Body of pancreas (tissue), 4 donors: ENCODE measurements around the gene C3orf70. TPM values are rescaled to one million over a fixed set of nuclear protein-coding genes. Genes with fewer than 3 reads are reported as not detected.

Experiments
- ATAC-seq: fragments of 150-250 bp; one replicate; pipeline ENCODE4 v1.9.1; 2016
- DNase-seq, 4 donors: peaks; one replicate each; pipeline ENCODE4 v3.0.0-alpha.2; 2019
- H3K27ac ChIP-seq, 4 donors: fragments of 200-600 bp; sonication (generic); 1 replicate in 3 of 4; 2 replicates in 1 of 4; pipeline versions ENCODE4 v1.5.1 to v1.6.1; 2016 to 2019; ENCODE audit warnings: mild to moderate bottlenecking in 1 of 4, mixed read lengths in 1 of 4, moderate library complexity in 1 of 4
- H3K27me3 ChIP-seq, 2 donors: fragments of 200-600 bp; sonication (generic); one replicate each; pipeline ENCODE4 v1.6.0; 2016; ENCODE audit warnings: mild to moderate bottlenecking in 1 of 2
- H3K36me3 ChIP-seq, 2 donors: fragments of 200-600 bp; sonication (generic); replicated peaks in 1 of 2; 2 replicates each; pipeline ENCODE4 v1.5.1; 2016; ENCODE audit warnings: low read depth in 2 of 2; ENCODE audit not compliant: insufficient read depth in 1 of 2
- H3K4me1 ChIP-seq: fragments of 200-600 bp; sonication (generic); one replicate; pipeline ENCODE4 v1.6.0; 2016
- H3K4me3 ChIP-seq, 2 donors: fragments of 200-600 bp; sonication (generic); 1 replicate in 1 of 2; 2 replicates in 1 of 2; pipeline ENCODE4 v1.5.1; 2016 to 2019
- H3K9me3 ChIP-seq, 3 donors: fragments of 200-600 bp; sonication (generic); 1 replicate in 2 of 3; 2 replicates in 1 of 3; pipeline ENCODE4 v1.5.1; 2016
- CTCF ChIP-seq, 7 experiments: fragments of 450-650 bp in 4 of 7; fragments of 200-600 bp in 3 of 7; sonication (generic) in 3 of 7; IDR thresholded peaks; one replicate each; pipeline ENCODE4 v1.5.1; 2016 to 2019; ENCODE audit warnings: antibody characterized with exemption in 7 of 7
- POLR2A ChIP-seq, 3 donors: fragments of 450-650 bp; IDR thresholded peaks; one replicate each; pipeline ENCODE4 v1.6.1; 2016; ENCODE audit warnings: antibody characterized with exemption in 3 of 3, mild to moderate bottlenecking in 2 of 3
- WGBS, 2 donors: methylation state at CpG; one replicate each; pipeline ENCODE4 v1.1.5; 2017; 5-methylcytosine and 5-hydroxymethylcytosine counted together
- intact Hi-C: fragments of 100-400 bp; cut with DNase I; formaldehyde crosslinking; loops from one replicate; pipeline ENCODE4 v1.15.1; 2023
- total RNA-seq, 2 donors: library from RNA; depleted of rRNA; stranded (reverse); fragments of >200 nt; gene quantifications; one replicate each; pipeline ENCODE4 v1.1.0, GENCODE V29; 2016

C3orf70 gene
- total RNA-seq, 2 donors from 2014 or later, result 0.99 to 1.0 TPM

GRCh38 chr3:185157347-185157746, 4.5 kb upstream of the C3orf70 start:
- no peaks in the 10 kb centered on the region for H3K9me3 ChIP-seq
- H3K4me3 ChIP-seq, result no peak overlapping the region
- H3K4me1 ChIP-seq, result peaks cover 13% of the 10 kb centered on the region
- H3K36me3 ChIP-seq, result no peaks in the 10 kb centered on the region
- intact Hi-C loops, result no loop called here
- TF ChIP-seq CTCF (IDR thresholded peaks at IDR 0.05) (no peak), POLR2A (IDR thresholded peaks at IDR 0.05) (no peak)
- WGBS, 2 donors, result 78 to 83% methylated on average over 3 of the region's 3 CpGs
- ATAC-seq (no peak), DNase-seq (no peak)
- H3K27me3 ChIP-seq, result peaks cover 0 to 2% of the 10 kb centered on the region in 2 donors
- H3K27ac ChIP-seq, result no peak overlapping the region

- no peaks in the 10 kb centered on the region for H3K36me3 ChIP-seq
- no peak overlapping the region for H3K4me3 ChIP-seq
- peaks cover 0 to 8% of the 10 kb centered on the region in 2 donors for H3K27me3 ChIP-seq
- H3K27ac ChIP-seq, result no peak overlapping the region
- peaks cover 20% of the 10 kb centered on the region for H3K4me1 ChIP-seq
- 79 to 89% methylated on average over 5 of the region's 5 CpGs for WGBS, 2 donors
- DNase-seq (no peak), ATAC-seq (no peak)
- intact Hi-C loops, result no loop called here
- no peaks in the 10 kb centered on the region for H3K9me3 ChIP-seq
- no peak for TF ChIP-seq POLR2A (IDR thresholded peaks at IDR 0.05)
- TF ChIP-seq CTCF (IDR thresholded peaks at IDR 0.05), result no peak
These were observed 2.8 kb upstream of the C3orf70 start for GRCh38 chr3:185155678-185156077.

GRCh38 chr3:185153861-185154629, 1.2 kb upstream of the C3orf70 start:
- ATAC-seq (no peak), DNase-seq (no peak)
- H3K27ac ChIP-seq, result no peak overlapping the region
- 73 to 78% methylated on average over 16 of the region's 16 CpGs for WGBS, 2 donors
- H3K36me3 ChIP-seq, result no peaks in the 10 kb centered on the region
- intact Hi-C loops, result no loop called here
- H3K4me1 ChIP-seq, result peaks cover 20% of the 10 kb centered on the region
- no peak for TF ChIP-seq POLR2A (IDR thresholded peaks at IDR 0.05)
- no peak for TF ChIP-seq CTCF (IDR thresholded peaks at IDR 0.05)
- peaks cover 0 to 8% of the 10 kb centered on the region in 2 donors for H3K27me3 ChIP-seq
- H3K9me3 ChIP-seq, result no peaks in the 10 kb centered on the region
- H3K4me3 ChIP-seq, result no peak overlapping the region

GRCh38 chr3:185153171-185153771, 411 bp upstream of the C3orf70 start:
- no peak for TF ChIP-seq CTCF (IDR thresholded peaks at IDR 0.05)
- peak; percentile 34 for ATAC-seq
- H3K27ac ChIP-seq, result no peak overlapping the region
- no peak overlapping the region for H3K4me3 ChIP-seq
- peaks cover 20% of the 10 kb centered on the region for H3K4me1 ChIP-seq
- no peak for DNase-seq
- H3K27me3 ChIP-seq, result peaks cover 0 to 8% of the 10 kb centered on the region in 2 donors
- H3K9me3 ChIP-seq, result no peaks in the 10 kb centered on the region
- intact Hi-C loops, result no loop called here
- 6 to 15% methylated on average over 38 to 53 of the region's 53 CpGs for WGBS, 2 donors
- H3K36me3 ChIP-seq, result no peaks in the 10 kb centered on the region
